ENCODE measurements around the gene FREY1. TPM values are rescaled to one million over a fixed set of nuclear protein-coding genes. Genes with fewer than 3 reads are reported as not detected.

The FREY1 gene
- total RNA-seq, 1 donor from 2014 or later = not detected

GRCh38 chr11:45939836-45940235 is 32.8 kb upstream of the FREY1 start:
- H3K4me3 ChIP-seq (ENCODE audit: low read depth, low read length) = no peak overlapping the region
- no peak for DNase-seq (ENCODE audit: low read depth)
- no peak for TF ChIP-seq CTCF (conservative IDR thresholded peaks at IDR 0.05; ENCODE audit: low read depth, low read length)

GRCh38 chr11:45937916-45938315 is 30.8 kb upstream of the FREY1 start:
- TF ChIP-seq CTCF (conservative IDR thresholded peaks at IDR 0.05; ENCODE audit: low read depth, low read length) = no peak
- H3K4me3 ChIP-seq (ENCODE audit: low read depth, low read length) = no peak overlapping the region
- no peak for DNase-seq (ENCODE audit: low read depth)

- no peak for TF ChIP-seq CTCF (conservative IDR thresholded peaks at IDR 0.05; ENCODE audit: low read depth, low read length)
- no peak overlapping the region for H3K4me3 ChIP-seq (ENCODE audit: low read depth, low read length)
- no peak for DNase-seq (ENCODE audit: low read depth)
Observed at GRCh38 chr11:45936511-45937054, 29.5 kb upstream of the FREY1 start.

GRCh38 chr11:45935349-45936064 is 28.4 kb upstream of the FREY1 start:
- DNase-seq (ENCODE audit: low read depth) = no peak
- no peak for TF ChIP-seq CTCF (conservative IDR thresholded peaks at IDR 0.05; ENCODE audit: low read depth, low read length)
- no peak overlapping the region for H3K4me3 ChIP-seq (ENCODE audit: low read depth, low read length)

- no peak for DNase-seq (ENCODE audit: low read depth)
- no peak for TF ChIP-seq CTCF (conservative IDR thresholded peaks at IDR 0.05; ENCODE audit: low read depth, low read length)
- no peak overlapping the region for H3K4me3 ChIP-seq (ENCODE audit: low read depth, low read length)
Observed at GRCh38 chr11:45934580-45935318, 27.7 kb upstream of the FREY1 start.

GRCh38 chr11:45933846-45934579 is 26.9 kb upstream of the FREY1 start:
- TF ChIP-seq CTCF (conservative IDR thresholded peaks at IDR 0.05; ENCODE audit: low read depth, low read length) = no peak

More at GRCh38 chr11:45933846-45934579, 26.9 kb upstream of the FREY1 start:
- no peak overlapping the region for H3K4me3 ChIP-seq (ENCODE audit: low read depth, low read length)
- no peak for DNase-seq (ENCODE audit: low read depth)

Data from epithelial cell of proximal tubule (primary cell).